GM12878 (cell line): Measurements from ENCODE around the gene DSTYK. TPM values are rescaled to one million over a fixed set of nuclear protein-coding genes. Genes with fewer than 3 reads are reported as not detected.

ENCODE experiments used
- ATAC-seq: fragments of 200-7000 bp; cut with Tn5 transposase; 3 replicates; pipeline ENCODE4 v1.9.1; 2020; ENCODE audit warnings: mild to moderate bottlenecking, moderate library complexity
- BruUV-seq: library from RNA; stranded (reverse); fragments of 400-500 nt; replicated peaks from 2 replicates; lab custom pipeline; 2021; lab: Mats Ljungman, UMichigan
- CTCF ChIA-PET: fragments of 300-600 bp; sonication (Branson Sonifier 250); formaldehyde crosslinking; extraction: SDS; loops from one replicate; lab custom pipeline; 2021; ENCODE audit warnings: inconsistent platforms; lab: Yijun Ruan, JAX
- POLR2A ChIA-PET: fragments of 350-600 bp; formaldehyde crosslinking; extraction: SDS; loops from one replicate; lab custom pipeline; 2021; ENCODE audit warnings: inconsistent platforms; lab: Charles Lee
- RAD21 ChIA-PET: fragments of 300-600 bp; sonication (Branson Sonifier 250); formaldehyde crosslinking; loops from one replicate; lab custom pipeline; 2023; ENCODE audit warnings: antibody characterized with exemption; ENCODE audit not compliant: unreplicated experiment; lab: Charles Lee
- SMC1A ChIA-PET: fragments of 300-600 bp; sonication (Branson Sonifier 250); formaldehyde crosslinking; loops from one replicate; lab custom pipeline; 2023; ENCODE audit not compliant: unreplicated experiment, uncharacterized antibody; lab: Charles Lee
- DNase-seq: peaks from one replicate; pipeline ENCODE4 v3.0.0-alpha.2; 2011; ENCODE audit warnings: low read depth, low spot score
- FAIRE-seq: peaks from 3 replicates; lab custom pipeline; 2011; peaks lifted over from hg19 to GRCh38; lab: Jason Lieb, UNC
- H2AFZ ChIP-seq: 2 replicates; pipeline ENCODE4 v1.6.0; 2011; ENCODE audit warnings: low read depth, low read length, control low read depth; ENCODE audit not compliant: control insufficient read depth
- H3K27ac ChIP-seq: 2 replicates; pipeline ENCODE4 v1.5.1; 2011; ENCODE audit warnings: control low read depth; ENCODE audit not compliant: control insufficient read depth, insufficient read depth
- H3K27me3 ChIP-seq, 2 experiments: replicated peaks in 1 of 2; 2 replicates each; pipeline versions ENCODE4 v1.6.0 to v1.6.1; 2011; ENCODE audit warnings: low read length in 1 of 2; ENCODE audit not compliant: control insufficient read depth in 2 of 2, insufficient read depth in 2 of 2
- H3K36me3 ChIP-seq, 2 experiments: 2 replicates each; pipeline ENCODE4 v1.5.1; 2011; ENCODE audit warnings: low read length in 1 of 2; ENCODE audit not compliant: control insufficient read depth in 2 of 2, insufficient read depth in 2 of 2
- H3K4me1 ChIP-seq: 2 replicates; pipeline ENCODE4 v1.6.1; 2011; ENCODE audit warnings: mild to moderate bottlenecking, low read length, moderate library complexity, mixed read lengths; ENCODE audit not compliant: control insufficient read depth, insufficient read depth
- H3K4me2 ChIP-seq: 2 replicates; pipeline ENCODE4 v1.6.0; 2011; ENCODE audit warnings: control low read depth; ENCODE audit not compliant: control insufficient read depth, insufficient read depth
- H3K4me3 ChIP-seq: fragments of 200-600 bp; sonication (generic); 2 replicates; pipeline ENCODE4 v1.5.1; 2016
- H3K79me2 ChIP-seq: 2 replicates; pipeline ENCODE4 v1.6.0; 2011; ENCODE audit warnings: low read length; ENCODE audit not compliant: control insufficient read depth, insufficient read depth
- H3K9ac ChIP-seq: 2 replicates; pipeline ENCODE4 v1.8.0; 2011; ENCODE audit warnings: low read length, control low read depth, mixed read lengths; ENCODE audit not compliant: control insufficient read depth, insufficient read depth
- H3K9me3 ChIP-seq: replicated peaks from 3 replicates; pipeline ENCODE4 v1.5.1; 2011; ENCODE audit warnings: mild to moderate bottlenecking, low read length; ENCODE audit not compliant: control insufficient read depth, insufficient read depth
- H4K20me1 ChIP-seq: 2 replicates; pipeline ENCODE4 v1.6.0; 2011; ENCODE audit not compliant: control insufficient read depth, insufficient read depth
- ASH2L ChIP-seq: fragments of 300-600, 200-600 bp; sonication (generic); IDR thresholded peaks from 2 replicates; pipeline ENCODE4 v1.6.1; 2017; ENCODE audit warnings: low read depth, mild to moderate bottlenecking, borderline replicate concordance
- E2F4 ChIP-seq: IDR thresholded peaks from 2 replicates; pipeline ENCODE4 v1.6.1; 2012; ENCODE audit warnings: low read depth, low read length, improper control_type of control experiment
- EED ChIP-seq: sonication (generic); IDR thresholded peaks from 2 replicates; pipeline ENCODE4 v1.6.1; 2016; ENCODE audit warnings: antibody characterized with exemption, low read depth
- ETV6 ChIP-seq, 2 experiments: fragments of 450-650 bp in 1 of 2; IDR thresholded peaks in 1 of 2; conservative IDR thresholded peaks in 1 of 2; 2 replicates each; pipeline ENCODE4 v1.6.1; 2014; ENCODE audit warnings: antibody characterized with exemption in 1 of 2, borderline replicate concordance in 1 of 2, low read depth in 1 of 2, mild to moderate bottlenecking in 1 of 2, moderate library complexity in 1 of 2
- IRF4 ChIP-seq: IDR thresholded peaks from 2 replicates; pipeline ENCODE4 v1.6.1; 2011; ENCODE audit warnings: low read depth, low read length
- JUNB ChIP-seq: IDR thresholded peaks from 2 replicates; pipeline ENCODE4 v1.6.1; 2016; ENCODE audit warnings: antibody characterized with exemption, mild to moderate bottlenecking
- NFIC ChIP-seq: IDR thresholded peaks from 2 replicates; pipeline ENCODE4 v1.6.1; 2012; ENCODE audit warnings: low read depth, mild to moderate bottlenecking, inconsistent platforms, low read length, moderate library complexity
- PAX8 ChIP-seq: fragments of 450-650 bp; IDR thresholded peaks from 2 replicates; pipeline ENCODE4 v1.6.1; 2017; ENCODE audit warnings: mild to moderate bottlenecking, moderate library complexity
- RAD21 ChIP-seq: IDR thresholded peaks from 2 replicates; pipeline ENCODE4 v1.6.1; 2011; ENCODE audit warnings: mild to moderate bottlenecking, low read depth, low read length, moderate library complexity; ENCODE audit not compliant: insufficient read depth
- RUNX3 ChIP-seq: IDR thresholded peaks from 2 replicates; pipeline ENCODE4 v1.6.1; 2012; ENCODE audit warnings: low read length, inconsistent platforms
- STAT3 ChIP-seq: IDR thresholded peaks from 2 replicates; pipeline ENCODE4 v1.6.1; 2011; ENCODE audit warnings: low read depth, low read length, improper control_type of control experiment
- ZSCAN29 ChIP-seq: fragments of 450-650 bp; IDR thresholded peaks from 2 replicates; pipeline ENCODE4 v1.6.1; 2017; ENCODE audit warnings: mild to moderate bottlenecking, moderate library complexity
- WGBS: methylation state at CpG from one replicate; pipeline ENCODE4 v1.1.6; 2016; ENCODE audit warnings: low lambda C conversion rate; ENCODE audit not compliant: insufficient replicate concordance, insufficient coverage; ENCODE audit errors: missing lambda C conversion rate; 5-methylcytosine and 5-hydroxymethylcytosine counted together
- in situ Hi-C: fragments of 300-500 bp; cut with MboI; formaldehyde crosslinking; loops from 9 replicates; pipeline ENCODE4 v1.14.3; 2018; ENCODE audit warnings: mixed read lengths
- intact Hi-C: fragments of 100-400 bp; cut with micrococcal nuclease; formaldehyde crosslinking; loops from one replicate; pipeline ENCODE4 v1.14.2; 2022; ENCODE audit not compliant: unreplicated experiment
- polyA plus RNA-seq, 11 experiments: library from polyadenylated mRNA; depleted of rRNA in 4 of 11; unstranded in 6 of 11; stranded (reverse) in 5 of 11; fragments of >200 nt; fragmentation: Nextera tagmentation in 4 of 11; fragmentation: Illumina TruSeq in 1 of 11; extraction: Ambion mirVana in 4 of 11; extraction: Trizol in 1 of 11; gene quantifications; 1 replicate in 1 of 11; 2 replicates in 10 of 11; pipeline versions ENCODE4 v1.2.1 to v1.2.3, GENCODE V29; 2011 to 2016; ENCODE audit warnings: inconsistent platforms in 2 of 11, missing spikeins in 2 of 11, low read depth in 1 of 11
- total RNA-seq, 4 experiments: library from RNA; depleted of rRNA in 3 of 4; stranded (reverse); fragments of >200 nt in 3 of 4; fragmentation: Illumina TruSeq in 1 of 4; extraction: Trizol in 1 of 4; gene quantifications; 2 replicates each; pipeline versions ENCODE4 v1.2.1 to v1.2.3, GENCODE V29; 2013 to 2021
- TF ChIP-seq, protein P1 (sequence below), 3 experiments: IDR thresholded peaks in 2 of 3; conservative IDR thresholded peaks in 1 of 3; 2 replicates each; pipeline ENCODE4 v1.5.1; 2011; ENCODE audit warnings: low read depth in 3 of 3, low read length in 3 of 3, mild to moderate bottlenecking in 3 of 3, control low read depth in 2 of 3, moderate library complexity in 2 of 3, inconsistent platforms in 1 of 3, mixed read lengths in 1 of 3; ENCODE audit not compliant: control insufficient read depth in 2 of 3, insufficient read depth in 1 of 3; ENCODE audit errors: extremely low read depth in 1 of 3

DSTYK gene
- total and polyA plus RNA-seq, 10 of the 15 experiments (the other 5 are each of a cell fraction or from before 2014, with no cell fraction given) = 2.7 to 5.5 (median 3.6) TPM

DNA sequence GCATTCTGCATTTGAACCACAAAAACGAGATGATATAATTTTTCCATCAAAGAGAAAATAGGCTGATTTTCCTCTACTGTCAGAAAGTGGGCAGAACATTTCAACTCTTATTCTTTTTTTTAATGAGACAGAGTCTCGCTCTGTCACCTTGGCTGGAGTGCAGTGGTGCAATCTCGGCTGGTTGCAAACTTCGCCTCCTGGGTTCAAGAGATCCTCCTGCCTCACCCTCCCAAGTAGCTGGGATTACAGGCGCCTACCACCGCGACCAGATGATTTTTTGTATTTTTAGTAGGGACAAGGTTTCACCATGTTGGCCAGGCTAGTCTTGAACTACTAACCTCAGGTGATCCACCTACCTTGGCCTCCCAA is 11.6 kb downstream of the DSTYK start (continued):
- TF ChIP-seq ASH2L (no peak), PAX8 (no peak), ZSCAN29 (no peak), NFIC (no peak), JUNB (no peak)

- 20% methylated on average over 9 of the region's 9 CpGs for WGBS
- in situ Hi-C loops = no loop called here
These were observed 12.2 kb downstream of the DSTYK start for GRCh38 chr1:205199090-205199930.

More at GRCh38 chr1:205199090-205199930, 12.2 kb downstream of the DSTYK start:
- no TSS peak for BruUV-seq
- DNase-seq (no peak), ATAC-seq (peak; percentile 67), FAIRE-seq (no peak)
- ChIA-PET SMC1A (interaction anchor here (0.6 to 1.8 kb wide), 16 partner anchors 9 to 76 kb away, joined by 3 to 8 read pairs (median 3); no protein-coding TSS in a partner anchor), CTCF (interaction anchor here (0.7 to 2.9 kb wide), 10 partner anchors 10 to 286 kb away, joined by 3 to 19 read pairs (median 4); partner anchors contain the start of gene TMCC2), POLR2A (interaction anchor here (1.4 kb wide), 1 partner anchor 15 kb away, joined by 3 read pairs; no protein-coding TSS in a partner anchor), RAD21 (interaction anchor here (1.0 to 2.1 kb wide), 5 partner anchors 13 to 210 kb away, joined by 3 to 7 read pairs (median 4); no protein-coding TSS in a partner anchor)
- Histone ChIP-seq H3K36me3 (no peaks in the 10 kb centered on the region), H3K9ac (no peak overlapping the region), H2AFZ (peak overlapping the region; percentile 23), H3K4me1 (peaks cover 3% of the 10 kb centered on the region; the same call in 1 of the 2 replicates), H3K4me2 (no peak overlapping the region), H4K20me1 (no peaks in the 10 kb centered on the region; the same call in 1 of the 2 replicates), H3K4me3 (no peak overlapping the region), H3K79me2 (no peaks in the 10 kb centered on the region), H3K27ac (no peak overlapping the region), H3K27me3 (no peaks in the 10 kb centered on the region), H3K9me3 (no peaks in the 10 kb centered on the region)
- no peak for TF ChIP-seq E2F4
- 0 out of 4 replicates have a peak, but pooled peaks of 1 of the 2 experiments have one; percentile 20 for TF ChIP-seq ETV6 (conservative IDR thresholded peaks at IDR 0.05 in 1 of 2, IDR thresholded peaks at IDR 0.05 in 1 of 2; ENCODE audit: borderline replicate concordance in 1 of 2, low read depth in 1 of 2)
- TF ChIP-seq IRF4 = 0 out of 2 replicates have a peak, but pooled peaks have one; percentile 12
- TF ChIP-seq JUNB = peak; percentile 35
- peak; percentile 79 for TF ChIP-seq EED
- no peak for TF ChIP-seq STAT3
- TF ChIP-seq RUNX3 = peak; percentile 69
- TF ChIP-seq, protein P1, sequence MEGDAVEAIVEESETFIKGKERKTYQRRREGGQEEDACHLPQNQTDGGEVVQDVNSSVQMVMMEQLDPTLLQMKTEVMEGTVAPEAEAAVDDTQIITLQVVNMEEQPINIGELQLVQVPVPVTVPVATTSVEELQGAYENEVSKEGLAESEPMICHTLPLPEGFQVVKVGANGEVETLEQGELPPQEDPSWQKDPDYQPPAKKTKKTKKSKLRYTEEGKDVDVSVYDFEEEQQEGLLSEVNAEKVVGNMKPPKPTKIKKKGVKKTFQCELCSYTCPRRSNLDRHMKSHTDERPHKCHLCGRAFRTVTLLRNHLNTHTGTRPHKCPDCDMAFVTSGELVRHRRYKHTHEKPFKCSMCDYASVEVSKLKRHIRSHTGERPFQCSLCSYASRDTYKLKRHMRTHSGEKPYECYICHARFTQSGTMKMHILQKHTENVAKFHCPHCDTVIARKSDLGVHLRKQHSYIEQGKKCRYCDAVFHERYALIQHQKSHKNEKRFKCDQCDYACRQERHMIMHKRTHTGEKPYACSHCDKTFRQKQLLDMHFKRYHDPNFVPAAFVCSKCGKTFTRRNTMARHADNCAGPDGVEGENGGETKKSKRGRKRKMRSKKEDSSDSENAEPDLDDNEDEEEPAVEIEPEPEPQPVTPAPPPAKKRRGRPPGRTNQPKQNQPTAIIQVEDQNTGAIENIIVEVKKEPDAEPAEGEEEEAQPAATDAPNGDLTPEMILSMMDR (IDR thresholded peaks at IDR 0.05 in 2 of 3, conservative IDR thresholded peaks at IDR 0.05 in 1 of 3; ENCODE audit: control insufficient read depth in 2 of 3, extremely low read depth in 1 of 3, insufficient read depth in 1 of 3, low read depth in 3 of 3, low read length in 3 of 3) = peak in 1 of 3 experiments; percentile 13; a peak in 1 of 6 replicates
- peak; percentile 20; the same call in 1 of the 2 replicates for TF ChIP-seq RAD21
- intact Hi-C loops = no loop called here
